ENCODE measurements around the gene GPR108. TPM values are rescaled to one million over a fixed set of nuclear protein-coding genes. Genes with fewer than 3 reads are reported as not detected.
A peak's percentile ranks its signal among the peaks of the same experiment; 100 is the strongest.

GPR108 gene
- total RNA-seq, 3 donors from 2014 or later (not counting 1 experiment from before 2014, with no cell fraction given), result 66.1 to 78.0 (median 76.9) TPM

DNA sequence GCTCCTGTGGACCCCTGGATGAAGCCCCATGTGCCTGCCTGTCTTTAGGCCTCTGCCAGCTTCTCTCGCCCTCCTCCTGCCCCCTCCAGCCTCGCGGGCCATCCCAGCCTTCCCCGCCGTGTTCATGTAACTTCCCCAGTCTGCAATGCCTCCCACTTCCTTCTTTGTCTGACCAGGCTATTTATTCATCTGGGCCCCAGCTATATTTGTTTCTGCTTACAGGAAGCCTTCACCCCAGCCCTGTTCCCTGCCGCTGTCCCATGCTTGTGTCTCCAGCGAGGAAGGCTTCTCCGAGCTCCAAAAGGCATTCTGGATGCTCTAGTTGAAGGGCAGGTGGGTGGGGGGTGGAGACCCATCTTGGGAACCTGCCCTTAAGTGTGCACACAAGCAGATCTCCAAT, 9.0 kb downstream of the GPR108 start:
- 29% methylated on average over 8 of the region's 8 CpGs for WGBS (ENCODE audit: insufficient coverage)
- intact Hi-C loops (cut with micrococcal nuclease), result no loop called here
- ATAC-seq (peak in 1 of 3 donors; percentile 37), DNase-seq (no peak)
- Histone ChIP-seq H3K4me3 (ENCODE audit: low read length) (no peak overlapping the region), H3K27ac (ENCODE audit: low read length) (no peak overlapping the region), H3K36me3 (ENCODE audit: control insufficient read depth, insufficient read depth, low read length) (peaks cover 23% of the 10 kb centered on the region), H3K4me1 (ENCODE audit: control insufficient read depth, insufficient read depth, low read length) (peaks cover 21% of the 10 kb centered on the region), H3K27me3 (ENCODE audit: control insufficient read depth, insufficient read depth, low read length) (no peaks in the 10 kb centered on the region), H3K9me3 (ENCODE audit: control insufficient read depth, insufficient read depth, low read length) (no peaks in the 10 kb centered on the region)
- peaks cover 6 to 11% of the 10 kb centered on the region in 2 donors for H3K4me1 Mint-ChIP-seq
- peak overlapping the region in 1 of 2 donors; percentile 52 for H3K27ac Mint-ChIP-seq
- H3K9me3 Mint-ChIP-seq, result no peaks in the 10 kb centered on the region
- H3K36me3 Mint-ChIP-seq, result no peaks in the 10 kb centered on the region
- peaks cover 0 to 3% of the 10 kb centered on the region in 2 donors for H3K27me3 Mint-ChIP-seq (ENCODE audit: low read depth in 2 of 2)
- TF ChIP-seq, protein P1, sequence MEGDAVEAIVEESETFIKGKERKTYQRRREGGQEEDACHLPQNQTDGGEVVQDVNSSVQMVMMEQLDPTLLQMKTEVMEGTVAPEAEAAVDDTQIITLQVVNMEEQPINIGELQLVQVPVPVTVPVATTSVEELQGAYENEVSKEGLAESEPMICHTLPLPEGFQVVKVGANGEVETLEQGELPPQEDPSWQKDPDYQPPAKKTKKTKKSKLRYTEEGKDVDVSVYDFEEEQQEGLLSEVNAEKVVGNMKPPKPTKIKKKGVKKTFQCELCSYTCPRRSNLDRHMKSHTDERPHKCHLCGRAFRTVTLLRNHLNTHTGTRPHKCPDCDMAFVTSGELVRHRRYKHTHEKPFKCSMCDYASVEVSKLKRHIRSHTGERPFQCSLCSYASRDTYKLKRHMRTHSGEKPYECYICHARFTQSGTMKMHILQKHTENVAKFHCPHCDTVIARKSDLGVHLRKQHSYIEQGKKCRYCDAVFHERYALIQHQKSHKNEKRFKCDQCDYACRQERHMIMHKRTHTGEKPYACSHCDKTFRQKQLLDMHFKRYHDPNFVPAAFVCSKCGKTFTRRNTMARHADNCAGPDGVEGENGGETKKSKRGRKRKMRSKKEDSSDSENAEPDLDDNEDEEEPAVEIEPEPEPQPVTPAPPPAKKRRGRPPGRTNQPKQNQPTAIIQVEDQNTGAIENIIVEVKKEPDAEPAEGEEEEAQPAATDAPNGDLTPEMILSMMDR (IDR thresholded peaks at IDR 0.05), result no peak
- no peak overlapping the region for H3K4me3 Mint-ChIP-seq

DNA sequence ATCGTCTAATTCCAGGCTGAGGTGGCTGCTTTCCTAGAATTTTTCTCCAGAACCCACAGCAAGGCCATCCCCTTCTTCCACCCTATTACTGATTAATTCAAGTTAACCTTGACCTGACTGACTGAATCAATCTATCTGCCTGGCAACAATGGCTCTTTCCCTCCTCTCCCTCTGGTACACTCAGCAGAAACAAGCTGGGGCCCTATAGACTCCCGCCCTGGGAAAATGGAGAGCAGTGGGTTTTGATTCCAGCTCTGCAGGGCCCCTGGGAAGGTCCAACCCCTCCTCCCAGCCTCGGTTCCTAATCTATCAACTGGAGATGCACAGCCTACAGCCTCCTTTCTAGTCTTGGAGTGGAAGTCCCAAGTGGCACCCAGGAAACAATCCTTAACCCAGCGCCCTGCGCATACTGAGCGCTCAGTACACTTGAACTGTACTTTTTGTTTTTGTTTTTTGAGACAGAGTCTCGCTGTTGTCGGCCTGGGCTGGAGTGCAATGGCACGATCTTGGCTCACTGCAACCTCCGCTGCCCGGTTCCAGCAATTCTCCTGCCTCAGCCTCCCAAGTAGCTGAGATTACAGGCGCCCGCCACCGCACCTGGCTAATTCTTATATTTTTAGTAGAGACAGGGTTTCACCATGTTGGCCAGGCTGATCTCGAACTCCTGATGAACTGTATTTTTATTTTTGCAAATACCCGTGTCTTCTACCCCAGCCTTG, 11.7 kb downstream of the GPR108 start:
- H3K4me1 ChIP-seq (ENCODE audit: control insufficient read depth, insufficient read depth, low read length), result peaks cover 29% of the 10 kb centered on the region
- no peak for ATAC-seq
- H3K27ac Mint-ChIP-seq, result no peak overlapping the region

DNA sequence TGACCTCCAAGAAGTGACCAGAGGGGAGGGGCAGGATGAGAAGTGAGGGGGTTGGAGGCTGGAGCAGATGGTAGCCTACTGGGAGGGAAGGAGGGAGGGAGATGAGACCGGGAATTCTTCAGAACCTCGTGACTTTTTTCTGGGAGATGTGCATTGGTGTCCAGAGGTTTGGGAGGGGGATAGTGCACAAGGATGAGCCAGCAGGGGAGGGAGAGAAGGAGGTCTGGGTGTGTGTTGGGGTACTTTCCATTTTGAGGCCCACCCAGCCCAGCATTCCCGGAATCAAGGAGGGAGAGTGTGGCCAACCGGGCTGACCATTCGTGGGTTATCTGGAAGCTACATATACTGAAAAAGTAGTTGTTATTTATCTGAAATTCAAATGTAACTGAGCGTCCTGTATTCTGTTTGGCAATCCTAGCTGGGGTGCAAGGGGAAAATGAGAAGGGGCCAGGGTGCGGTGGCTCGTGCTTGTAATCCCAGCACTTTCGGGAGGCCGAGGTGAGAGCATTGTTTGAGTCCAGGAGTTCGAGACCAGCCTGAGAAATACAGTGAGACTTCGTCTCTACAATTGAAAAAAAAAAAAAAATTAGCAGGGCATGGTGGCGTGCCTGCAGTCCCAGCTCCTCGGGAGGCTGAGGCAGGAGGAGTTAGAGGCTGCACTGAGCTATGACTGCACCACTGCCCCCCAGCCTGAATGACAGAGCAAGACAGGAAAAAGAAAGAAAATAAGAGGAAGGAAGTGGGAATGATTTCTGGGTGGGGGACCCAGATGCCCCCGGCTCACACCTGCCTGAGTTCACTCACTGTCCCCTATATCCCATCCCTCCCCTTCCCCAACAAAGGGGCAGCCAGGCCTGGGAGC, 12.5 kb downstream of the GPR108 start:
- Mint-ChIP-seq H3K4me3 (no peak overlapping the region), H3K36me3 (no peaks in the 10 kb centered on the region), H3K27me3 (ENCODE audit: low read depth in 2 of 2) (peaks cover 0 to 3% of the 10 kb centered on the region in 2 donors), H3K27ac (no peak overlapping the region), H3K4me1 (peaks cover 14 to 22% of the 10 kb centered on the region in 2 donors), H3K9me3 (no peaks in the 10 kb centered on the region)
- TF ChIP-seq, protein P1 (IDR thresholded peaks at IDR 0.05), result no peak
- H3K36me3 ChIP-seq (ENCODE audit: control insufficient read depth, insufficient read depth, low read length), result peaks cover 2% of the 10 kb centered on the region
- DNase-seq (no peak), ATAC-seq (no peak)
- H3K27me3 ChIP-seq (ENCODE audit: control insufficient read depth, insufficient read depth, low read length), result no peaks in the 10 kb centered on the region
- no peak overlapping the region for H3K27ac ChIP-seq (ENCODE audit: low read length)
- intact Hi-C loops (cut with micrococcal nuclease), result no loop called here
- WGBS (ENCODE audit: insufficient coverage), result 88% methylated on average over 15 of the region's 15 CpGs
- H3K4me3 ChIP-seq (ENCODE audit: low read length), result no peak overlapping the region
- peaks cover 29% of the 10 kb centered on the region for H3K4me1 ChIP-seq (ENCODE audit: control insufficient read depth, insufficient read depth, low read length)
- H3K9me3 ChIP-seq (ENCODE audit: control insufficient read depth, insufficient read depth, low read length), result no peaks in the 10 kb centered on the region

More for the DNA sequence above, 11.7 kb downstream of the GPR108 start:
- Mint-ChIP-seq H3K36me3 (no peaks in the 10 kb centered on the region), H3K9me3 (no peaks in the 10 kb centered on the region), H3K4me3 (no peak overlapping the region), H3K4me1 (peaks cover 13 to 16% of the 10 kb centered on the region in 2 donors), H3K27me3 (ENCODE audit: low read depth in 2 of 2) (peaks cover 0 to 3% of the 10 kb centered on the region in 2 donors)
- no peaks in the 10 kb centered on the region for H3K27me3 ChIP-seq (ENCODE audit: control insufficient read depth, insufficient read depth, low read length)
- peaks cover 5% of the 10 kb centered on the region for H3K36me3 ChIP-seq (ENCODE audit: control insufficient read depth, insufficient read depth, low read length)
- H3K27ac ChIP-seq (ENCODE audit: low read length), result no peak overlapping the region
- 95% methylated on average over 16 of the region's 16 CpGs for WGBS (ENCODE audit: insufficient coverage)
- TF ChIP-seq, protein P1 (IDR thresholded peaks at IDR 0.05), result no peak
- H3K9me3 ChIP-seq (ENCODE audit: control insufficient read depth, insufficient read depth, low read length), result no peaks in the 10 kb centered on the region
- no peak for DNase-seq
- intact Hi-C loops (cut with micrococcal nuclease), result no loop called here
- H3K4me3 ChIP-seq (ENCODE audit: low read length), result no peak overlapping the region

Data from natural killer cell (primary cell).